GM18517 (cell line): Measurements from ENCODE around the gene TLR5.

ENCODE experiments used
- ATAC-seq: cut with Tn5 transposase; IDR thresholded peaks from one replicate; pipeline ENCODE4 v1.9.1; 2021; ENCODE audit warnings: mild to moderate bottlenecking, moderate library complexity; ENCODE audit not compliant: unreplicated experiment

The TLR5 gene

GRCh38 chr1:223116950-223117349, 26.1 kb downstream of the TLR5 start:
- ATAC-seq, result no peak

- ATAC-seq, result no peak
These were observed 28.2 kb downstream of the TLR5 start for GRCh38 chr1:223114871-223115270.

- no peak for ATAC-seq
These were observed 32.1 kb downstream of the TLR5 start for GRCh38 chr1:223110952-223111351.

GRCh38 chr1:223109581-223110026, 33.4 kb downstream of the TLR5 start:
- no peak for ATAC-seq

GRCh38 chr1:223106856-223107255, 36.2 kb downstream of the TLR5 start:
- ATAC-seq, result no peak

- ATAC-seq, result no peak
These were observed 37.5 kb downstream of the TLR5 start for GRCh38 chr1:223105568-223105967.

GRCh38 chr1:223102797-223103533, 40.1 kb downstream of the TLR5 start:
- ATAC-seq, result no peak

- no peak for ATAC-seq
These were observed 45.3 kb downstream of the TLR5 start for GRCh38 chr1:223097713-223098112.

- no peak for ATAC-seq
These were observed 47.2 kb downstream of the TLR5 start for GRCh38 chr1:223095870-223096269.

GRCh38 chr1:223091896-223092295, 51.2 kb downstream of the TLR5 start:
- no peak for ATAC-seq

GRCh38 chr1:223089250-223089649, 53.8 kb downstream of the TLR5 start:
- ATAC-seq, result no peak

- ATAC-seq, result no peak
These were observed 54.3 kb downstream of the TLR5 start for GRCh38 chr1:223088713-223089240.

- ATAC-seq, result no peak
These were observed 55.5 kb downstream of the TLR5 start for GRCh38 chr1:223087291-223088255.

GRCh38 chr1:223084464-223084866, 58.6 kb downstream of the TLR5 start:
- no peak for ATAC-seq

GRCh38 chr1:223083831-223084230, 59.2 kb downstream of the TLR5 start:
- no peak for ATAC-seq

GRCh38 chr1:223082914-223083313, 60.1 kb downstream of the TLR5 start:
- no peak for ATAC-seq

GRCh38 chr1:223081181-223081994, 61.7 kb downstream of the TLR5 start:
- peak; percentile 92 for ATAC-seq

GRCh38 chr1:223079498-223079897, 63.5 kb downstream of the TLR5 start:
- no peak for ATAC-seq

GRCh38 chr1:223077247-223077833, 65.7 kb downstream of the TLR5 start:
- no peak for ATAC-seq

- no peak for ATAC-seq
These were observed 66.7 kb downstream of the TLR5 start for GRCh38 chr1:223076362-223076761.
